ENCODE measurements around the gene TRMO.

DNA sequence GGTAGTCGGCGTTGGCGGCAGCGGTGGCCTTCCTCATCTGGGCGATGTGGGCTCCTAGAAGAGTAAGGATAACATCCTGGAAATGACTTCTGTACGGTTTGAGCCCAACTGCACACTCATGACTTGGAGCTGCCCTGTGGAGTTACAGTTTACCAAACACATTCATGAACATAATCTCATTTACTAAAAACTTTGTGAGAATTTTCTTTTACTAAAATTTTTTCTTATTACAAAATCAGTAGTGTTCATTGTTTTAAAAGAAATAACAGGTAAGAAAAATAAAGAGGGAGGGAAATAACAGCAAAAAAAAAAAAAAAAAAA lies 63.9 kb downstream of the TRMO start:
- TF ChIP-seq, protein P1, sequence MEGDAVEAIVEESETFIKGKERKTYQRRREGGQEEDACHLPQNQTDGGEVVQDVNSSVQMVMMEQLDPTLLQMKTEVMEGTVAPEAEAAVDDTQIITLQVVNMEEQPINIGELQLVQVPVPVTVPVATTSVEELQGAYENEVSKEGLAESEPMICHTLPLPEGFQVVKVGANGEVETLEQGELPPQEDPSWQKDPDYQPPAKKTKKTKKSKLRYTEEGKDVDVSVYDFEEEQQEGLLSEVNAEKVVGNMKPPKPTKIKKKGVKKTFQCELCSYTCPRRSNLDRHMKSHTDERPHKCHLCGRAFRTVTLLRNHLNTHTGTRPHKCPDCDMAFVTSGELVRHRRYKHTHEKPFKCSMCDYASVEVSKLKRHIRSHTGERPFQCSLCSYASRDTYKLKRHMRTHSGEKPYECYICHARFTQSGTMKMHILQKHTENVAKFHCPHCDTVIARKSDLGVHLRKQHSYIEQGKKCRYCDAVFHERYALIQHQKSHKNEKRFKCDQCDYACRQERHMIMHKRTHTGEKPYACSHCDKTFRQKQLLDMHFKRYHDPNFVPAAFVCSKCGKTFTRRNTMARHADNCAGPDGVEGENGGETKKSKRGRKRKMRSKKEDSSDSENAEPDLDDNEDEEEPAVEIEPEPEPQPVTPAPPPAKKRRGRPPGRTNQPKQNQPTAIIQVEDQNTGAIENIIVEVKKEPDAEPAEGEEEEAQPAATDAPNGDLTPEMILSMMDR (IDR thresholded peaks at IDR 0.05; ENCODE audit: low read length): no peak
- TF ChIP-seq EZH2 (optimal IDR thresholded peaks at IDR 0.05; ENCODE audit: low read depth, low read length): no peak
- no peak for TF ChIP-seq EZH2phosphoT487 (IDR thresholded peaks at IDR 0.05; ENCODE audit: low read length)

Data from MM.1S (cell line).